ENCODE results near the gene GABARAPL1. TPM values are rescaled to one million over a fixed set of nuclear protein-coding genes. Genes with fewer than 3 reads are reported as not detected.
A peak's percentile ranks its signal among the peaks of the same experiment; 100 is the strongest.
"Not testable (repeated sequence)": the region's sequence is repeated elsewhere in the genome, so short reads cannot be mapped to it uniquely, and the experiment has no call there.

GABARAPL1 gene
- total RNA-seq, 1 donor from 2014 or later, result 133 TPM

GRCh38 chr12:10221846-10222245 is 9.2 kb downstream of the GABARAPL1 start:
- no peak for DNase-seq (ENCODE audit: low spot score)
- no peak for TF ChIP-seq CTCF (IDR thresholded peaks at IDR 0.05; ENCODE audit: unreplicated experiment)
- Mint-ChIP-seq H3K36me3 (ENCODE audit: low read depth, unreplicated experiment) (peaks cover 53% of the 10 kb centered on the region), H3K4me1 (ENCODE audit: unreplicated experiment) (peaks cover 8% of the 10 kb centered on the region), H3K9me3 (ENCODE audit: unreplicated experiment) (no peaks in the 10 kb centered on the region), H3K27ac (ENCODE audit: unreplicated experiment) (no peak overlapping the region), H3K4me3 (ENCODE audit: unreplicated experiment) (peak overlapping the region; percentile 77), H3K27me3 (ENCODE audit: unreplicated experiment) (no peaks in the 10 kb centered on the region)

GRCh38 chr12:10223208-10223607 is 10.5 kb downstream of the GABARAPL1 start:
- Mint-ChIP-seq H3K9me3 (ENCODE audit: unreplicated experiment) (no peaks in the 10 kb centered on the region), H3K36me3 (ENCODE audit: low read depth, unreplicated experiment) (peaks cover 53% of the 10 kb centered on the region), H3K27ac (ENCODE audit: unreplicated experiment) (no peak overlapping the region), H3K27me3 (ENCODE audit: unreplicated experiment) (no peaks in the 10 kb centered on the region), H3K4me3 (ENCODE audit: unreplicated experiment) (peak overlapping the region; percentile 79), H3K4me1 (ENCODE audit: unreplicated experiment) (peaks cover 5% of the 10 kb centered on the region)
- DNase-seq (ENCODE audit: low spot score), result no peak
- TF ChIP-seq CTCF (IDR thresholded peaks at IDR 0.05; ENCODE audit: unreplicated experiment), result no peak

GRCh38 chr12:10225426-10225825 is 12.7 kb downstream of the GABARAPL1 start:
- H3K27me3 Mint-ChIP-seq (ENCODE audit: unreplicated experiment); H3K27ac Mint-ChIP-seq (ENCODE audit: unreplicated experiment); DNase-seq (ENCODE audit: low spot score); H3K4me1 Mint-ChIP-seq (ENCODE audit: unreplicated experiment); H3K4me3 Mint-ChIP-seq (ENCODE audit: unreplicated experiment); H3K9me3 Mint-ChIP-seq (ENCODE audit: unreplicated experiment): not testable (repeated sequence)
- H3K36me3 Mint-ChIP-seq (ENCODE audit: low read depth, unreplicated experiment), result peaks cover 51% of the 10 kb centered on the region

GRCh38 chr12:10226086-10226485 is 13.4 kb downstream of the GABARAPL1 start:
- peak overlapping the region; percentile 44 for H3K4me3 Mint-ChIP-seq (ENCODE audit: unreplicated experiment)

GRCh38 chr12:10226731-10227130 is 14.1 kb downstream of the GABARAPL1 start:
- Mint-ChIP-seq H3K27me3 (ENCODE audit: unreplicated experiment) (no peaks in the 10 kb centered on the region), H3K27ac (ENCODE audit: unreplicated experiment) (no peak overlapping the region), H3K4me1 (ENCODE audit: unreplicated experiment) (peaks cover 5% of the 10 kb centered on the region), H3K9me3 (ENCODE audit: unreplicated experiment) (no peaks in the 10 kb centered on the region), H3K36me3 (ENCODE audit: low read depth, unreplicated experiment) (peaks cover 38% of the 10 kb centered on the region), H3K4me3 (ENCODE audit: unreplicated experiment) (peak overlapping the region; percentile 44)
- no peak for TF ChIP-seq CTCF (IDR thresholded peaks at IDR 0.05; ENCODE audit: unreplicated experiment)
- no peak for DNase-seq (ENCODE audit: low spot score)

More at GRCh38 chr12:10226086-10226485, 13.4 kb downstream of the GABARAPL1 start:
- no peak overlapping the region for H3K27ac Mint-ChIP-seq (ENCODE audit: unreplicated experiment)
- no peak for TF ChIP-seq CTCF (IDR thresholded peaks at IDR 0.05; ENCODE audit: unreplicated experiment)
- peaks cover 5% of the 10 kb centered on the region for H3K4me1 Mint-ChIP-seq (ENCODE audit: unreplicated experiment)
- DNase-seq (ENCODE audit: low spot score), result no peak
- H3K36me3 Mint-ChIP-seq (ENCODE audit: low read depth, unreplicated experiment), result peaks cover 44% of the 10 kb centered on the region
- no peaks in the 10 kb centered on the region for H3K27me3 Mint-ChIP-seq (ENCODE audit: unreplicated experiment)
- H3K9me3 Mint-ChIP-seq (ENCODE audit: unreplicated experiment), result no peaks in the 10 kb centered on the region
